Mesenchymal stem cell (in vitro differentiated cells and primary cell): ENCODE measurements around the gene TIGD3.

Source experiments
- DNase-seq: peaks from one replicate; pipeline ENCODE4 v3.0.0-alpha.2; 2013
- H2AFZ ChIP-seq: one replicate; pipeline ENCODE4 v1.6.1; 2013; ENCODE audit warnings: low read depth, mild to moderate bottlenecking, control low read depth, inconsistent platforms, low read length, moderate library complexity
- H2AK5ac ChIP-seq: 2 replicates; pipeline ENCODE4 v1.6.1; 2013; ENCODE audit warnings: low read length, moderate library complexity, mild to moderate bottlenecking, inconsistent platforms; ENCODE audit not compliant: severe bottlenecking
- H2BK120ac ChIP-seq: one replicate; pipeline ENCODE4 v1.6.1; 2013; ENCODE audit warnings: low read depth, mild to moderate bottlenecking, inconsistent platforms, low read length, moderate library complexity
- H2BK12ac ChIP-seq, 2 experiments: one replicate each; pipeline ENCODE4 v1.6.1; 2013; ENCODE audit warnings: inconsistent platforms in 2 of 2, low read length in 2 of 2, mild to moderate bottlenecking in 2 of 2, moderate library complexity in 2 of 2, control low read depth in 1 of 2
- H2BK15ac ChIP-seq: one replicate; pipeline ENCODE4 v1.6.1; 2013; ENCODE audit warnings: mild to moderate bottlenecking, low read depth, inconsistent platforms; ENCODE audit not compliant: poor library complexity, severe bottlenecking
- H2BK5ac ChIP-seq: 2 replicates; pipeline ENCODE4 v1.6.1; 2013; ENCODE audit warnings: low read depth, mild to moderate bottlenecking, low read length, control low read depth, inconsistent platforms; ENCODE audit not compliant: poor library complexity, severe bottlenecking
- H3K14ac ChIP-seq, 2 experiments: one replicate each; pipeline ENCODE4 v1.6.1; 2013; ENCODE audit warnings: inconsistent platforms in 2 of 2, low read length in 2 of 2, control low read depth in 1 of 2, mild to moderate bottlenecking in 1 of 2, moderate library complexity in 1 of 2
- H3K18ac ChIP-seq, 2 experiments: one replicate each; pipeline ENCODE4 v1.6.1; 2013; ENCODE audit warnings: inconsistent platforms in 2 of 2, low read length in 2 of 2, control low read depth in 1 of 2, low read depth in 1 of 2, mild to moderate bottlenecking in 1 of 2
- H3K23ac ChIP-seq, 2 experiments: one replicate each; pipeline ENCODE4 v1.6.1; 2013; ENCODE audit warnings: inconsistent platforms in 2 of 2, low read length in 2 of 2, mild to moderate bottlenecking in 2 of 2, moderate library complexity in 2 of 2, control low read depth in 1 of 2
- H3K27ac ChIP-seq: 2 replicates; pipeline ENCODE4 v1.5.1; 2013; ENCODE audit warnings: mild to moderate bottlenecking, moderate library complexity, low read length, control low read depth, inconsistent platforms; ENCODE audit not compliant: poor library complexity, severe bottlenecking
- H3K27me3 ChIP-seq, 2 experiments: 2 replicates each; pipeline versions ENCODE4 v1.6.1 to v1.7.0; 2013; ENCODE audit warnings: low read length in 2 of 2, mild to moderate bottlenecking in 2 of 2, moderate library complexity in 2 of 2, control low read depth in 1 of 2, inconsistent platforms in 1 of 2; ENCODE audit not compliant: control insufficient read depth in 1 of 2, insufficient read depth in 1 of 2
- H3K36me3 ChIP-seq, 2 experiments: 2 replicates each; pipeline versions ENCODE4 v1.6.1 to v1.7.0; 2013; ENCODE audit warnings: low read length in 2 of 2, control low read depth in 1 of 2, inconsistent platforms in 1 of 2, low read depth in 1 of 2, mild to moderate bottlenecking in 1 of 2; ENCODE audit not compliant: insufficient read depth in 2 of 2, control insufficient read depth in 1 of 2
- H3K4ac ChIP-seq, 2 experiments: one replicate each; pipeline ENCODE4 v1.6.1; 2013; ENCODE audit warnings: inconsistent platforms in 2 of 2, low read length in 2 of 2, mild to moderate bottlenecking in 2 of 2, moderate library complexity in 2 of 2, control low read depth in 1 of 2, low read depth in 1 of 2
- H3K4me1 ChIP-seq: 2 replicates; pipeline ENCODE4 v1.6.1; 2013; ENCODE audit warnings: low read depth, low read length, control low read depth; ENCODE audit not compliant: control insufficient read depth, insufficient read depth
- H3K4me2 ChIP-seq: 2 replicates; pipeline ENCODE4 v1.6.1; 2013; ENCODE audit warnings: low read length, mild to moderate bottlenecking, inconsistent platforms; ENCODE audit not compliant: poor library complexity, severe bottlenecking
- H3K4me3 ChIP-seq, 2 experiments: 2 replicates each; pipeline versions ENCODE4 v1.5.1 to v1.7.0; 2013; ENCODE audit warnings: low read length in 2 of 2, mild to moderate bottlenecking in 2 of 2, control low read depth in 1 of 2, low read depth in 1 of 2; ENCODE audit not compliant: insufficient read depth in 1 of 2
- H3K79me1 ChIP-seq: replicated peaks from 2 replicates; pipeline ENCODE4 v1.6.1; 2013; ENCODE audit warnings: mild to moderate bottlenecking, control low read depth, low read length, inconsistent platforms; ENCODE audit not compliant: poor library complexity, severe bottlenecking
- H3K9ac ChIP-seq: 2 replicates; pipeline ENCODE4 v1.7.0; 2013; ENCODE audit warnings: mild to moderate bottlenecking, low read length, moderate library complexity
- H3K9me3 ChIP-seq: 2 replicates; pipeline ENCODE4 v1.7.0; 2013; ENCODE audit warnings: mild to moderate bottlenecking, low read length; ENCODE audit not compliant: control insufficient read depth
- H4K8ac ChIP-seq: one replicate; pipeline ENCODE4 v1.6.1; 2013; ENCODE audit warnings: inconsistent platforms, mild to moderate bottlenecking, low read length, moderate library complexity
- H4K91ac ChIP-seq: one replicate; pipeline ENCODE4 v1.6.1; 2013; ENCODE audit warnings: mild to moderate bottlenecking, low read length, inconsistent platforms
- WGBS: methylation state at CpG from one replicate; pipeline ENCODE4 v1.1.7; 2013; ENCODE audit warnings: mixed read lengths; 5-methylcytosine and 5-hydroxymethylcytosine counted together

The TIGD3 gene

DNA sequence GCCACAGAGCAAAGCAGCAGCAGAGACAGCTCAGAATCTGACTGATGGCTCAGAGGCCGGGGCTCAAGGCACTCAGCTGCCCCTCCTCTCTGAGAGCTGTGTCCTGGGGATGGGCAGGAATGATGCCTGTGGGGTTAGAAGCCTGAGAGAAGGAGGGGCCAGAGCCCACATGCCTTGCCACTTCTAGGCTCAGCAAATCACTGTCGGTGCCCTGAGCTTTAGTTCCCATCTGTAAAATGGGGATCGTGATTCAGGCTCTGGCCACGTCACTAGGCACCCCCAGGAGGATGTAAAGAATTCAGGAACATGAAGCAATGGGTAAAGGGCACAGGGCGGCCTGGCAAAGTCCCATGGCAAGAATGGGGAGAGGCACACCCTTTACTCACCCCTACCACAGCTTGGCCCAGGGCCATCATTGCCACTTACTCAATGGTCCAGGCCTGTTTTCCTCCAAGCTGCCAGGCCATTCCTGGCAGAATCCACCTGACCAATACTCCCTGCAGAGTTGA is 43.3 kb upstream of the TIGD3 start:
- H2BK15ac ChIP-seq, result no peak overlapping the region
- H3K4ac ChIP-seq, result peak overlapping the region in 1 of 2 experiments; percentile 56
- H2BK120ac ChIP-seq, result no peak overlapping the region
- peaks cover 0 to 13% of the 10 kb centered on the region in 2 experiments for H3K36me3 ChIP-seq
- no peak overlapping the region for H3K14ac ChIP-seq
- H3K27me3 ChIP-seq, result no peaks in the 10 kb centered on the region
- peaks cover 19% of the 10 kb centered on the region for H3K4me1 ChIP-seq
- H4K91ac ChIP-seq, result no peak overlapping the region
- peak overlapping the region; percentile 82 for H3K9ac ChIP-seq
- no peak for DNase-seq
- no peak overlapping the region for H3K18ac ChIP-seq
- H3K4me3 ChIP-seq, result peak overlapping the region in 1 of 2 experiments; percentile 99
- H4K8ac ChIP-seq, result no peak overlapping the region
- H3K4me2 ChIP-seq, result no peak overlapping the region
- H3K79me1 ChIP-seq, result peaks cover 3% of the 10 kb centered on the region
- H2AFZ ChIP-seq, result no peak overlapping the region
- H2BK12ac ChIP-seq, result peak overlapping the region in 1 of 2 experiments; percentile 75
- 88% methylated on average over 5 of the region's 5 CpGs for whole genome bisulfite sequencing
- peak overlapping the region in 1 of 2 experiments; percentile 73 for H3K23ac ChIP-seq
- no peak overlapping the region for H3K27ac ChIP-seq
- no peak overlapping the region for H2AK5ac ChIP-seq
- H2BK5ac ChIP-seq, result no peak overlapping the region
- no peaks in the 10 kb centered on the region for H3K9me3 ChIP-seq

DNA sequence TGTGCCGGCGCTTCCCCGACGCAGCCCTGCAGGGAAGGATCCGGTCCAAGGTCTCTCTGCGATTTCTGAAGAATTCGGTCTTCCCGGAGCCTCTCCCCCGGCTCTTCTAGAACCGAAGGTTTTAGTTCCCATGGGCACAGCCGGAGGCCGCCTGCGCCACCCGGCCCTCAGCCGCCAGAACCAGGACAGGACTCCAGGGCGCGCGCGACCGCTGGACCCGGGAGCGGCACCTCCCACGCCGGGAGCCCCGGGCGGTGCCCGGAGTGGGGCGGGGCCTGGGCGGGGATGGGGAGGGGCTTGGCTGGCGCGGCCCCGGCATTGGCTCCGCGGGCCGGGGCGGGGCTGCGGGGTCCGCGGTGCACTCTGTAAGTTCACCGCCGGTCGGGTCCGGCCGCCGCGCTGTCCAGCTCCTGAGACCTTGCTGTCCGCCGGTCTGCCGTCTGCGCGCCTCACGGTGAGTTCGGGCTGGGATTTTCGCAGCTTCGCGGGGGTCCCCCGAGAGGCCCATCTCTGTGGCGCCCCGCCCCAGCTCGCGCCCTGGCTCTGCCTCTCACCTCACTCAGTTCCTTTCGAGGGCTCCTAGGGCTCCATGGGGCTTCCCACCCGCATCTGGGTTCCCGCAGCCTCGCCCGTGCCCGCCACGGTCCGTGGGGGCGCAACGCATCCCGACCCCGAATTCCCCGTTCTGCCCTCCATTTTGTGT is 39.9 kb upstream of the TIGD3 start, which contains the start of gene CDC42EP2:
CDC42EP2 (plus strand) TSS at position 366 of the 703 bp plus-strand sequence. CDS start 6,033 bp downstream, outside the sequence.
- H3K4me3 ChIP-seq, result peak within 1 kb of the TSS; percentile 85 to 100
- H2BK15ac ChIP-seq, result peak within 1 kb of the TSS; percentile 70
- H3K27ac ChIP-seq, result peak within 1 kb of the TSS; percentile 57
- H3K18ac ChIP-seq, result peak within 1 kb of the TSS; percentile 16 to 75
- no peaks in the 10 kb centered on the region for H3K9me3 ChIP-seq
- H3K79me1 ChIP-seq, result peaks cover 5% of the 10 kb centered on the region
- H4K91ac ChIP-seq, result peak within 1 kb of the TSS; percentile 40
- H2AFZ ChIP-seq, result no peak within 1 kb of the TSS
- H3K9ac ChIP-seq, result peak within 1 kb of the TSS; percentile 100
- WGBS, result under 1% methylated on average over 57 of the region's 74 CpGs
- H3K4me2 ChIP-seq, result peak within 1 kb of the TSS; percentile 78
- peak within 1 kb of the TSS; percentile 24 to 71 for H2BK12ac ChIP-seq
- no peaks in the 10 kb centered on the region for H3K27me3 ChIP-seq
- peak within 1 kb of the TSS in 1 of 2 experiments; percentile 36 for H3K23ac ChIP-seq
- H3K14ac ChIP-seq, result peak within 1 kb of the TSS in 1 of 2 experiments; percentile 97
- peaks cover 22% of the 10 kb centered on the region for H3K4me1 ChIP-seq
- peak within 1 kb of the TSS in 1 of 2 experiments; percentile 76 for H3K4ac ChIP-seq
- no peak within 1 kb of the TSS for H2AK5ac ChIP-seq
- H3K36me3 ChIP-seq, result peaks cover 0 to 9% of the 10 kb centered on the region in 2 experiments
- peak within 1 kb of the TSS; percentile 56 for H4K8ac ChIP-seq
- DNase-seq, result peak; percentile 90
- peak within 1 kb of the TSS; percentile 29 for H2BK120ac ChIP-seq
- H2BK5ac ChIP-seq, result peak within 1 kb of the TSS; percentile 35

GRCh38 chr11:65315204-65315865 is 39.2 kb upstream of the TIGD3 start:
- no peaks in the 10 kb centered on the region for H3K27me3 ChIP-seq
- peak overlapping the region; percentile 29 for H2BK120ac ChIP-seq
- peak overlapping the region; percentile 85 to 100 for H3K4me3 ChIP-seq
- DNase-seq, result peak; percentile 82
- H3K9me3 ChIP-seq, result no peaks in the 10 kb centered on the region
- no peak overlapping the region for H4K8ac ChIP-seq
- H3K4me2 ChIP-seq, result peak overlapping the region; percentile 74
- no peak overlapping the region for H2AK5ac ChIP-seq
- H3K14ac ChIP-seq, result peak overlapping the region in 1 of 2 experiments; percentile 97
- peak overlapping the region in 1 of 2 experiments; percentile 76 for H3K4ac ChIP-seq
- peak overlapping the region in 1 of 2 experiments; percentile 16 for H2BK12ac ChIP-seq
- peaks cover 1 to 13% of the 10 kb centered on the region in 2 experiments for H3K36me3 ChIP-seq
- peaks cover 22% of the 10 kb centered on the region for H3K4me1 ChIP-seq
- WGBS, result under 1% methylated on average over 59 of the region's 59 CpGs
- peak overlapping the region in 1 of 2 experiments; percentile 36 for H3K23ac ChIP-seq
- no peak overlapping the region for H4K91ac ChIP-seq
- no peak overlapping the region for H2AFZ ChIP-seq
- H3K79me1 ChIP-seq, result peaks cover 5% of the 10 kb centered on the region
- H2BK5ac ChIP-seq, result peak overlapping the region; percentile 35
- H3K9ac ChIP-seq, result peak overlapping the region; percentile 100
- H3K27ac ChIP-seq, result peak overlapping the region; percentile 48
- peak overlapping the region; percentile 70 for H2BK15ac ChIP-seq
- peak overlapping the region; percentile 16 to 75 for H3K18ac ChIP-seq

DNA sequence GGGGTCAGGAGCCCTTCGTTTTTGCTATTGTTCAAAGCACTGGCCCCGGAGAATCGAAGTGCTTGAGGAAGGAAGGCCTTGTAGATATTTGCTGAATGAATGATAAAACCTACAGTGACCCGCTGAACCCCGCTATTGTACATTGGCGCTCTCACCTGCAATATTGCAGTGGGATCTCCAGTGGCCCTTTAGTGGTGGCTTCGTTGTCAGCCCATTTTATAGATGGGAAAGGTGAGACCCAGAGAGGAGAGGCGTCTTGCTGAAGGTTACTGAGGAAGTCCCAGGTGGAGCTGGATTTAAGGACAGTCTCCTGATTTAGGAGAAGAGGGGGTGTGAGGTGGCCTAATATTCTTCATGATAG is 38.7 kb upstream of the TIGD3 start:
- Histone ChIP-seq H2AK5ac (peak overlapping the region; percentile 33), H3K27ac (no peak overlapping the region), H3K4me2 (peak overlapping the region; percentile 74), H4K8ac (no peak overlapping the region), H3K36me3 (peaks cover 6 to 18% of the 10 kb centered on the region in 2 experiments), H2BK12ac (no peak overlapping the region), H2BK120ac (no peak overlapping the region), H4K91ac (no peak overlapping the region), H3K23ac (no peak overlapping the region), H3K4me1 (peaks cover 22% of the 10 kb centered on the region), H3K9ac (peak overlapping the region; percentile 100), H2BK5ac (no peak overlapping the region), H3K79me1 (peaks cover 7% of the 10 kb centered on the region), H2AFZ (no peak overlapping the region), H2BK15ac (peak overlapping the region; percentile 33), H3K14ac (no peak overlapping the region), H3K4me3 (peak overlapping the region; percentile 85 to 100), H3K27me3 (no peaks in the 10 kb centered on the region), H3K4ac (no peak overlapping the region), H3K18ac (no peak overlapping the region), H3K9me3 (no peaks in the 10 kb centered on the region)
- no peak for DNase-seq
- WGBS, result 36% methylated on average over 8 of the region's 8 CpGs
